Left lobe of liver (tissue), 2 donors: ENCODE measurements around the gene TRA2A. TPM values are rescaled to one million over a fixed set of nuclear protein-coding genes. Genes with fewer than 3 reads are reported as not detected.

Experiments
- ATAC-seq: fragments of 200-7000 bp; cut with Tn5 transposase; one replicate; pipeline ENCODE4 v1.9.1; 2020; ENCODE audit warnings: mild to moderate bottlenecking, moderate library complexity
- DNase-seq: peaks from one replicate; pipeline ENCODE4 v3.0.0-alpha.2; 2020; ENCODE audit warnings: low spot score
- total RNA-seq: library from RNA; stranded (reverse); gene quantifications from one replicate; pipeline ENCODE4 v1.2.1, GENCODE V29; 2021
- donor health status: DM: no; HTN: no; CAD: no; lungs with moderate emphysema.
- donor health status: DM: no; HTN: yes; CAD: no.

The TRA2A gene
- total RNA-seq, 1 donor from 2014 or later: 28.4 TPM

- DNase-seq (no peak), ATAC-seq (no peak)
Observed at GRCh38 chr7:23471106-23471859, 60.5 kb downstream of the TRA2A start.

GRCh38 chr7:23470330-23471105 lies 61.3 kb downstream of the TRA2A start, which contains the start of gene IGF2BP3:
IGF2BP3 (minus strand) TSS chr7:23470491; CDS start chr7:23470110, 381 bp downstream.
- DNase-seq: no peak
- no peak for ATAC-seq

DNA sequence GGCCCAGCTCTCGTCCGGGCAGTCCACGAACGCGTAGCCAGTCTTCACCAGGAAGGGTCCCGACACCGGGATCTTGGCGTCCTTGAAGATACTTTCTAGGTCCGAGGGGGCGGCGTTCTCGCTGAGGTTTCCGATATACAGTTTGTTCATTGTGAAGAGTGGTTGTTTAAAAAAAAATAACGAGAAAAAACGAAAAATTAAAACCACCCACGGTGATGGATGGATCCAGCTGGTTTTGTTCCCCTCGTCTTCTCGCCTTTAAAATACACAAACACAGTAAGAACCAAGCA lies 61.9 kb downstream of the TRA2A start:
- no peak for ATAC-seq
- no peak for DNase-seq

DNA sequence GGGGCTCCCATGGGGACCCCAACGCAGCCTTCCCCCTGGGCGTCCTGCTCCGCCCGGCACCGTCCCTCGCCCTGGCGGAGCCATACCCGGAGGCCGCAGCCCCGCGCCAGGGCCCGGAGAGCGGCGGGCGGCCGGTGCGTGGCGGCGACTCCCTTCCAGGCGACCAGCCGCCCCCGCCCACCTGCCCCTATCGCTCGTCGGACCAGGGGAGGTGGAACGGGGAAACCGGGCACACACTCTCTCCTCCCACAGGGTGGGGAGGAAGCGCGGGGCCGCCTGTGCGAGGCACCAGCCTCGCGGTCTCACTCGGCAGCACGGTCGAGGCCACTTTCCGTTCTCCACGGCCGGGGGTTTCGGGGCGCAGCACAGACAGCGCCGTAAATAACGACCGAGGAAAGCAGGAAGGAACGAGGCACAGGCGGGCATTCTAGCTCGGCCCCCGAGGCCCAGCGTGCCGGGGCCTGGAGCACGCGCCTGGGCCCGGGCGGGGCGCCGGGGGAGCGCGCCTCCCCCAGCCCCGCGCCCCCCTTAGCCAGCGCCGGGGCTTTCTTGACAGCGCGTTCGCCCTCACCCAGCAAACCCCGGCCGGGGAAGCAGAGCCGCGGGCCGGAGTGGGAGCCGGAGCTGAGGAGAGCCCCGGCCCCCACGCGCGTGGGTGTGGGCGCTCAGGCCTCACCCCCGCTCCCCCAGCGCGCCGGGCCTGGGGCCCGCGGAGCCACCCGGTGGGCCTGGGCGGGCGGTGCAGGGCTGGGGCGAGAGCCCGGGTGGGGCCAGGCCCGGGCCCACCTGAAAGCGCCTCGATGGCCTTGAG lies 62.4 kb downstream of the TRA2A start:
- peak; percentile 22 for ATAC-seq

GRCh38 chr7:23468526-23469149 lies 63.1 kb downstream of the TRA2A start:
- no peak for DNase-seq
- no peak for ATAC-seq

More for the DNA sequence above, 62.4 kb downstream of the TRA2A start:
- no peak for DNase-seq

- ATAC-seq: no peak
- DNase-seq: no peak
Observed at GRCh38 chr7:23467806-23468525, 63.8 kb downstream of the TRA2A start.

DNA sequence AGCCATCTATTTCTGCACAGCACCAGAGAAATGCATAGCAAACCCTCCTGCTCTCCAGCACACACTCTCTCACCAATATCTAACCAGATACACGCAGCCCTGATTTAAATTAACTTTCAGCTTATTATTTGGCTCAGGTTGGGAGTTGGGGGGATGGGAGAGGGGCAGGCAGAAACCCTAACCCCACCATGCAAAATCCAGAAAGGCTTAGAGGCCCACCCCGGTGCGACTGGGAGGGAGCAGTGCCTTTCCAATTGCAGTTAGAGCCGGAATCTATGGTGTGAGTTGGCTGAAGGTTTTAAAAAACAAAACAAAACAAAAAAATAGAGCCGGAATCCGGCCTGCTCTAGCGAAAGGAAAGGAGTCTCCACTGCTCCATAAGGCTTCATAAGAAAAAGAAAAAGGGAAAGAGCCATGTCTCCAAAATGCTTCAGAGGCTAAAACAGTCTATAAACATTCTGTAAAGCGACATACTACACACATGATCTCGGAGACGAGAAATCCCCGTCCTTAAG lies 64.4 kb downstream of the TRA2A start:
- ATAC-seq: no peak
- no peak for DNase-seq

GRCh38 chr7:23462846-23463245 lies 68.9 kb downstream of the TRA2A start:
- DNase-seq (no peak), ATAC-seq (peak; percentile 58)

DNA sequence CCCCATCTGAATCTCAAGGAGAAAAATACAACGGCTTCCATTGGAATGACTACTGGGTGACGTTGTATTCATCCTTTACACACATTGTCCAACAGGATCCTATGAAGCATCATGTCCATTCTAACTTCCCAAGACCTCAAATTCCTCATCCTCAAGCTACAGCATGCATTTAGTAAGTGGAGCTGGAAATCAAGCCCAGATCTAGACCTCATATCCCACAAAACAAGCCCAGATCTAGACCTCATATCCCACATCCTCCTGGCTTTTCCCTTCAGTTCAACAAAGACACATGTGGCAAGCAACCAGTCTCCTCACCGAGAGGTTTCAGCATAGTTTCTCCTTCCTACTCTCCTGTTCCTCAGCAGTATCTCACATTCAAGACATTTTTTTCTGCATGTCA lies 73.7 kb downstream of the TRA2A start:
- no peak for DNase-seq
- no peak for ATAC-seq

- no peak for DNase-seq
Observed at GRCh38 chr7:23456093-23456492, 75.7 kb downstream of the TRA2A start.

GRCh38 chr7:23454881-23455526 lies 76.8 kb downstream of the TRA2A start:
- ATAC-seq: no peak

More at GRCh38 chr7:23456093-23456492, 75.7 kb downstream of the TRA2A start:
- no peak for ATAC-seq

More at GRCh38 chr7:23454881-23455526, 76.8 kb downstream of the TRA2A start:
- no peak for DNase-seq

Other genes with a start within 250 kb of the TRA2A start
- 44.4 TPM for gene MALSU1, start 232.6 kb downstream of the TRA2A start, total RNA-seq
- 0.78 TPM for gene IGF2BP3, start 61.5 kb downstream of the TRA2A start, total RNA-seq
- 7.7 TPM for gene CCDC126, start 65.4 kb upstream of the TRA2A start, total RNA-seq
- gene FAM221A, start 148.2 kb upstream of the TRA2A start, total RNA-seq: 4.2 TPM
- 0.20 TPM for gene STK31, start 178.2 kb upstream of the TRA2A start, total RNA-seq